Uterus (tissue), 4 donors: Measurements from ENCODE around the gene NCOR2. TPM values are rescaled to one million over a fixed set of nuclear protein-coding genes. Genes with fewer than 3 reads are reported as not detected.

Experiments used
- DNase-seq, 2 donors: peaks; one replicate each; pipeline ENCODE4 v3.0.0-alpha.2; 2019 to 2020
- H3K27ac ChIP-seq, 2 donors: fragments of 200-600 bp; sonication (generic); 1 replicate in 1 of 2; 2 replicates in 1 of 2; pipeline ENCODE4 v1.5.1; 2016 to 2018
- H3K27me3 ChIP-seq, 2 donors: fragments of 200-600 bp; sonication (generic); one replicate each; pipeline ENCODE4 v1.5.1; 2018 to 2019; ENCODE audit warnings: control low read depth in 1 of 2
- H3K36me3 ChIP-seq, 2 donors: fragments of 200-600 bp; sonication (generic); one replicate each; pipeline ENCODE4 v1.5.1; 2019; ENCODE audit warnings: control low read depth in 1 of 2
- H3K4me1 ChIP-seq, 2 donors: fragments of 200-600 bp; sonication (generic); one replicate each; pipeline ENCODE4 v1.5.1; 2018 to 2019; ENCODE audit warnings: control low read depth in 1 of 2
- H3K4me3 ChIP-seq, 2 donors: fragments of 200-600 bp; sonication (generic); 1 replicate in 1 of 2; 2 replicates in 1 of 2; pipeline ENCODE4 v1.5.1; 2018 to 2019; ENCODE audit warnings: mild to moderate bottlenecking in 1 of 2
- H3K9me3 ChIP-seq, 2 donors: fragments of 200-600 bp; sonication (generic); one replicate each; pipeline ENCODE4 v1.5.1; 2019; ENCODE audit warnings: control low read depth in 1 of 2
- POLR2A ChIP-seq, 2 donors: fragments of 450-650 bp; IDR thresholded peaks; one replicate each; pipeline ENCODE4 v1.6.1; 2016; ENCODE audit warnings: antibody characterized with exemption in 2 of 2, mild to moderate bottlenecking in 1 of 2, moderate library complexity in 1 of 2
- intact Hi-C: fragments of 100-400 bp; cut with DNase I; formaldehyde crosslinking; loops from one replicate; pipeline ENCODE4 v1.15.1; 2023; ENCODE audit warnings: low total_unique reads
- total RNA-seq, 4 donors: library from RNA; depleted of rRNA in 3 of 4; stranded (reverse); fragments of >200 nt in 3 of 4; gene quantifications; one replicate each; pipeline versions ENCODE4 v1.1.0 to v1.2.4, GENCODE V29; 2014 to 2023
- TF ChIP-seq, protein P1 (sequence below), 4 experiments: fragments of 200-600 bp in 2 of 4; fragments of 450-650 bp in 2 of 4; sonication (generic) in 2 of 4; IDR thresholded peaks; one replicate each; pipeline ENCODE4 v1.5.1; 2016 to 2019; ENCODE audit warnings: antibody characterized with exemption in 4 of 4, mild to moderate bottlenecking in 2 of 4, moderate library complexity in 1 of 4
- donor health status: DM: yes; HTN: yes; CAD: no.

Gene NCOR2
- total RNA-seq, 4 donors from 2014 or later: 65.1 to 436 (median 102) TPM

DNA sequence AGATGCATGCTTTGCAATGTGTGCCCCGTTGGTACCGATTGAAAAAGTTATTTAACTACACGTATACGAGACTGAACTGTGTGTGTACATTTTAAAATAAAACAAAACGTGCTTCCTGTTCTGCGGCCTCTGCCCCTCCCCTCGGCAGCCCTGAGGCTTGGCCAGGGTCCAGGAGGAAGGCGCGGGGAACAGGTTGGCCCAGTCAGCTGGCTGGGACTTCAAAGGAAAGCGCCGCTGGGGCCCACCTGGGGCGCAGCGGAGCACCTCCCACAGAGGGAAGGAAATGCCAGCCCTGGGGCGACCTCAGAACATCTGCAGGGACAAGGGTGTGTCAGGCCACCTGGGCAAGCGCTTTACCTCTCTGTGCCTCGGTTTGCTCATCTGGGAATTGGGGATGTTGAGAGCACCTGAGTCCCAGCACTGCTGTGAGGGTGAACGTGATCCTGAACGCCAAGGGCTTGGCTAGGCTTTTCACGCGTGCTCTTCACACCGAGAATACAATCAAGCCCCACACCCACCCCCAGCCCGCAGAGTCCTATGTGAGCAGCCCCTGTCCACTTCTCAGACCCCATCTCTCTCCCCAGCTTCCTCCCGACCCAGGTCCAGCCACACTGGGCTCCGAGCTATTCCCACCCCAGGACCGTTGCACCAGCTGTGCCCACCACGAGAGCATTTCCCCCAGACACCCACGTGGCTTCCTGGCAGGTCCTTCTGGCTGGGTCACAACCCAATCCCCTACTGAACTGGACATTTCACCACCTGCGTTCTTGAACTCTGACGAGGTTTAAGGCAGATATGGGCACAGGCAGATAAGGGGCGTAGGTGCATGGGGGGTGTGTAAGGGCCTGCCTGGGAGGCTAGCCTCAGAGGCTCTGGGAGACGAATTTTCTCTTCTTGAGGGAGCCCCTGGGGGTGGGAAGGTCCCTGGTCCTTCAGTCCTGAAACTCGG is 41.9 kb upstream of the NCOR2 start:
- DNase-seq: peak; percentile 63 to 75
- Histone ChIP-seq H3K9me3 (no peaks in the 10 kb centered on the region), H3K27ac (no peak overlapping the region), H3K4me3 (no peak overlapping the region), H3K4me1 (peaks cover 0 to 6% of the 10 kb centered on the region in 2 donors), H3K27me3 (no peaks in the 10 kb centered on the region), H3K36me3 (no peaks in the 10 kb centered on the region)
- intact Hi-C loops: no loop called here
- TF ChIP-seq POLR2A (IDR thresholded peaks at IDR 0.05): no peak

GRCh38 chr12:124608450-124608870 is 41.0 kb upstream of the NCOR2 start:
- Histone ChIP-seq H3K4me3 (no peak overlapping the region), H3K9me3 (no peaks in the 10 kb centered on the region), H3K36me3 (no peaks in the 10 kb centered on the region), H3K4me1 (peaks cover 0 to 6% of the 10 kb centered on the region in 2 donors), H3K27ac (no peak overlapping the region), H3K27me3 (no peaks in the 10 kb centered on the region)
- TF ChIP-seq, protein P1, sequence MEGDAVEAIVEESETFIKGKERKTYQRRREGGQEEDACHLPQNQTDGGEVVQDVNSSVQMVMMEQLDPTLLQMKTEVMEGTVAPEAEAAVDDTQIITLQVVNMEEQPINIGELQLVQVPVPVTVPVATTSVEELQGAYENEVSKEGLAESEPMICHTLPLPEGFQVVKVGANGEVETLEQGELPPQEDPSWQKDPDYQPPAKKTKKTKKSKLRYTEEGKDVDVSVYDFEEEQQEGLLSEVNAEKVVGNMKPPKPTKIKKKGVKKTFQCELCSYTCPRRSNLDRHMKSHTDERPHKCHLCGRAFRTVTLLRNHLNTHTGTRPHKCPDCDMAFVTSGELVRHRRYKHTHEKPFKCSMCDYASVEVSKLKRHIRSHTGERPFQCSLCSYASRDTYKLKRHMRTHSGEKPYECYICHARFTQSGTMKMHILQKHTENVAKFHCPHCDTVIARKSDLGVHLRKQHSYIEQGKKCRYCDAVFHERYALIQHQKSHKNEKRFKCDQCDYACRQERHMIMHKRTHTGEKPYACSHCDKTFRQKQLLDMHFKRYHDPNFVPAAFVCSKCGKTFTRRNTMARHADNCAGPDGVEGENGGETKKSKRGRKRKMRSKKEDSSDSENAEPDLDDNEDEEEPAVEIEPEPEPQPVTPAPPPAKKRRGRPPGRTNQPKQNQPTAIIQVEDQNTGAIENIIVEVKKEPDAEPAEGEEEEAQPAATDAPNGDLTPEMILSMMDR (IDR thresholded peaks at IDR 0.05): no peak
- no peak for TF ChIP-seq POLR2A (IDR thresholded peaks at IDR 0.05)
- DNase-seq: no peak
- intact Hi-C loops: no loop called here

DNA sequence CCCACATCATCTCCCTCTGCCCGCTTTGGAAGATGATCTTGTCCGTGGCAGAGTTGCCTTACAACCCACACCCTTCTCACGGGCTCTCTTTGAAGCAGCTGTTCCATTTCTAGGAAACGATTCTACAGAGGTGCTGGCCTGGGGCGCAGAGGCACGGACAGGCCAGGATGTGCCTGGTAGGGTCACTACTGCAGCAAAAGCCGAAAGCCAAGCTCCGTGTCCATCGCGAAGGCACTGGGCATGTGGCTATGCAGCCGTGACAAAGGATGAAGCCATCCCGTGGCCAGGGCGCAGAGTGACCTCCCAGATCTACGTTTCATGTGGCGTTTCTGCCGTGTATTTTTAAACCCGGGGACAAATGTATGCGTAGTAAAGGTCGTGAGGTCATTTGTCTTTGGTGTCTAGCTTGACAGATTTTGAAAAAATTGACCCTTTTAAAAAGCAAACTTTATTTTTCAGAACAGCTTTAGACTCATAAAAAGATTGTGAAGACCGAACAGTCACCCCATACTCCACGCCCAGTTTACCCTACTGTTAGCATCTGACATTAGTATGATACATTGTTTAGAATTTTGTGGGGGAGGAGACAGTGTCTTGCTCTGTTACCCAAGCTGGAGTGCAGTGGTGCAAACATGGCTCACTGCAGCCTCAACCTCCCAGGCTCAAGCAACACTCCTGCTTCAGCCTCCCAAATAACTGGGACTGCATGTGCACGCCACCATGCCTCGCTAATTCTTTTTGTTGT is 40.4 kb upstream of the NCOR2 start:
- no peak for TF ChIP-seq POLR2A (IDR thresholded peaks at IDR 0.05)
- TF ChIP-seq, protein P1 (IDR thresholded peaks at IDR 0.05): no peak
- Histone ChIP-seq H3K4me1 (peaks cover 0 to 6% of the 10 kb centered on the region in 2 donors), H3K36me3 (no peaks in the 10 kb centered on the region), H3K27ac (no peak overlapping the region), H3K4me3 (no peak overlapping the region), H3K9me3 (no peaks in the 10 kb centered on the region), H3K27me3 (no peaks in the 10 kb centered on the region)
- intact Hi-C loops: no loop called here
- no peak for DNase-seq

DNA sequence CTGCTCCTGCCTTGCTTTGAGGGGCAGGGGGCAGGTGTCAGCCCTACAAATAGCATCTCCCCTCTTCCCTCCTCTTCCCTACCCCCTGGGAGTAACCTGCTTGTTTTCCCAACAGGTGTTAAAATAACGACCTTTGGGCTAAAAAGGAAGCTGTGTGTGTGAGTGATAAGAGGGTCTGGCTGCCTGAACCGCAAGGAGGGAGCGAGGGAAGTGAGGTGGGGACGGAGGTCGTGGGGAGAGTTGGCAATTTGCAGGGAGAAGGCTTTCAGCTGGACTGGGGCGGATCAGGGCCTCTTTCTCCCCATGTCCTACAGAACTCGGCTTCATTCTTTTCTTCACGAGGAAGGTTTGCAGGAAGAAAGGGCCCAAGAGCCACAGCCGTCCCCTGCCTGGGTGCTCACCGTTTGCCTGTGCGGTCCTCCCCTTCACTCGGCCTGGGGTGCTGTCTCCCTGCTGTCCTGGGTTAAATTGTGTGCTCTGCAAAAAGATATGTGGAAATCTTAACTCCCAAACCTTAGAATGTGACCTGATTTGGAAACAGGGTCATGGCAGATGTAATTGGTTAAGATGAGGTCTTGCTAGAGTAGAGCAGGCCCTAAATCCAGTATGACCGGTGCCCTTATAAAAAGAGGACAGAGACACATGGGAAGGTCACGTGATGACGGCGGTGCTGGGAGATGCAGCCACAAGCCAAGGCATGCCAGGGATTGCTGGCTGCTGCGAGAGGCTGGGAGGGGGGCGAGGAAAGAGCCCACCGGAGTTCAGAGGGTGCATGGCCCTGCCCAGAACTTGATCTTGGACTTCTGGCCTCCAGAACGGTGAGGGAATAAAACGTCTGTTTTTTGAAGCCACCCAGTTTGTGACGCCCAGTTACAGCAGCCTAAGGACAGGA is 38.7 kb upstream of the NCOR2 start:
- H3K4me1 ChIP-seq: peaks cover 0 to 6% of the 10 kb centered on the region in 2 donors
- H3K27me3 ChIP-seq: no peaks in the 10 kb centered on the region
- H3K4me3 ChIP-seq: no peak overlapping the region
- TF ChIP-seq, protein P1 (IDR thresholded peaks at IDR 0.05): no peak
- no peak for TF ChIP-seq POLR2A (IDR thresholded peaks at IDR 0.05)
- H3K9me3 ChIP-seq: no peaks in the 10 kb centered on the region
- intact Hi-C loops: no loop called here
- no peak overlapping the region for H3K27ac ChIP-seq
- DNase-seq: no peak
- H3K36me3 ChIP-seq: no peaks in the 10 kb centered on the region
